Body of pancreas (tissue), 4 donors: ENCODE data around the gene MYO7B. TPM values are rescaled to one million over a fixed set of nuclear protein-coding genes. Genes with fewer than 3 reads are reported as not detected.
A peak's percentile ranks its signal among the peaks of the same experiment; 100 is the strongest.

Source experiments
- ATAC-seq: fragments of 150-250 bp; one replicate; pipeline ENCODE4 v1.9.1; 2016
- DNase-seq, 4 donors: peaks; one replicate each; pipeline ENCODE4 v3.0.0-alpha.2; 2019
- H3K27ac ChIP-seq, 4 donors: fragments of 200-600 bp; sonication (generic); 1 replicate in 3 of 4; 2 replicates in 1 of 4; pipeline versions ENCODE4 v1.5.1 to v1.6.1; 2016 to 2019; ENCODE audit warnings: mild to moderate bottlenecking in 1 of 4, mixed read lengths in 1 of 4, moderate library complexity in 1 of 4
- H3K27me3 ChIP-seq, 2 donors: fragments of 200-600 bp; sonication (generic); one replicate each; pipeline ENCODE4 v1.6.0; 2016; ENCODE audit warnings: mild to moderate bottlenecking in 1 of 2
- H3K36me3 ChIP-seq, 2 donors: fragments of 200-600 bp; sonication (generic); replicated peaks in 1 of 2; 2 replicates each; pipeline ENCODE4 v1.5.1; 2016; ENCODE audit warnings: low read depth in 2 of 2; ENCODE audit not compliant: insufficient read depth in 1 of 2
- H3K4me1 ChIP-seq: fragments of 200-600 bp; sonication (generic); one replicate; pipeline ENCODE4 v1.6.0; 2016
- H3K4me3 ChIP-seq, 2 donors: fragments of 200-600 bp; sonication (generic); 1 replicate in 1 of 2; 2 replicates in 1 of 2; pipeline ENCODE4 v1.5.1; 2016 to 2019
- H3K9me3 ChIP-seq, 3 donors: fragments of 200-600 bp; sonication (generic); 1 replicate in 2 of 3; 2 replicates in 1 of 3; pipeline ENCODE4 v1.5.1; 2016
- CTCF ChIP-seq, 7 experiments: fragments of 450-650 bp in 4 of 7; fragments of 200-600 bp in 3 of 7; sonication (generic) in 3 of 7; IDR thresholded peaks; one replicate each; pipeline ENCODE4 v1.5.1; 2016 to 2019; ENCODE audit warnings: antibody characterized with exemption in 7 of 7
- POLR2A ChIP-seq, 3 donors: fragments of 450-650 bp; IDR thresholded peaks; one replicate each; pipeline ENCODE4 v1.6.1; 2016; ENCODE audit warnings: antibody characterized with exemption in 3 of 3, mild to moderate bottlenecking in 2 of 3
- WGBS, 2 donors: methylation state at CpG; one replicate each; pipeline ENCODE4 v1.1.5; 2017; 5-methylcytosine and 5-hydroxymethylcytosine counted together
- intact Hi-C: fragments of 100-400 bp; cut with DNase I; formaldehyde crosslinking; loops from one replicate; pipeline ENCODE4 v1.15.1; 2023
- total RNA-seq, 2 donors: library from RNA; depleted of rRNA; stranded (reverse); fragments of >200 nt; gene quantifications; one replicate each; pipeline ENCODE4 v1.1.0, GENCODE V29; 2016

Gene MYO7B
- total RNA-seq, 2 donors from 2014 or later = 0.33 to 1.8 TPM

- intact Hi-C loops = no loop called here
- Histone ChIP-seq H3K4me3 (no peak overlapping the region), H3K4me1 (peaks cover 29% of the 10 kb centered on the region), H3K9me3 (no peaks in the 10 kb centered on the region), H3K27me3 (no peaks in the 10 kb centered on the region), H3K27ac (no peak overlapping the region), H3K36me3 (no peaks in the 10 kb centered on the region)
- DNase-seq (no peak), ATAC-seq (no peak)
- TF ChIP-seq CTCF (IDR thresholded peaks at IDR 0.05) (no peak), POLR2A (IDR thresholded peaks at IDR 0.05) (no peak)
- 96 to 97% methylated on average over 4 of the region's 4 CpGs for WGBS, 2 donors
Observed at GRCh38 chr2:127512362-127512761, 23.1 kb upstream of the MYO7B start.

- Histone ChIP-seq H3K27me3 (no peaks in the 10 kb centered on the region), H3K36me3 (peaks cover 0 to 4% of the 10 kb centered on the region in 2 donors), H3K9me3 (no peaks in the 10 kb centered on the region), H3K27ac (no peak overlapping the region), H3K4me1 (peaks cover 15% of the 10 kb centered on the region), H3K4me3 (no peak overlapping the region)
- TF ChIP-seq CTCF (IDR thresholded peaks at IDR 0.05) (no peak), POLR2A (IDR thresholded peaks at IDR 0.05) (no peak)
- 78 to 79% methylated on average over 9 to 10 of the region's 10 CpGs for WGBS, 2 donors
- DNase-seq (no peak), ATAC-seq (no peak)
- intact Hi-C loops = no loop called here
Observed at GRCh38 chr2:127514076-127514475, 21.4 kb upstream of the MYO7B start.

- no peak for ATAC-seq
- 90 to 94% methylated on average over 4 to 13 of the region's 13 CpGs for WGBS, 2 donors
- Histone ChIP-seq H3K9me3 (no peaks in the 10 kb centered on the region), H3K27me3 (no peaks in the 10 kb centered on the region), H3K4me1 (peaks cover 14% of the 10 kb centered on the region), H3K36me3 (peaks cover 0 to 4% of the 10 kb centered on the region in 2 donors), H3K27ac (no peak overlapping the region), H3K4me3 (no peak overlapping the region)
- no peak for DNase-seq
- TF ChIP-seq CTCF (IDR thresholded peaks at IDR 0.05) = no peak
- TF ChIP-seq POLR2A (IDR thresholded peaks at IDR 0.05) = no peak
- intact Hi-C loops = no loop called here
Observed at GRCh38 chr2:127514485-127514884, 21.0 kb upstream of the MYO7B start.

GRCh38 chr2:127515383-127515915 lies 20.0 kb upstream of the MYO7B start:
- DNase-seq (no peak), ATAC-seq (peak; percentile 30)
- Histone ChIP-seq H3K36me3 (peaks cover 0 to 4% of the 10 kb centered on the region in 2 donors), H3K4me3 (no peak overlapping the region), H3K4me1 (peaks cover 6% of the 10 kb centered on the region), H3K27ac (no peak overlapping the region), H3K9me3 (no peaks in the 10 kb centered on the region), H3K27me3 (no peaks in the 10 kb centered on the region)
- no peak for TF ChIP-seq CTCF (IDR thresholded peaks at IDR 0.05)
- no peak for TF ChIP-seq POLR2A (IDR thresholded peaks at IDR 0.05)
- intact Hi-C loops = no loop called here
- WGBS, 2 donors = 75 to 81% methylated on average over 6 of the region's 6 CpGs
